HepG2 (cell line): ENCODE measurements around the gene CXXC5. TPM values are rescaled to one million over a fixed set of nuclear protein-coding genes. Genes with fewer than 3 reads are reported as not detected.

Experiments
- CENPBD1 ChIP-seq: sonication (generic); formaldehyde crosslinking; IDR thresholded peaks from 2 replicates; pipeline ENCODE4 v1.8.0; 2022; ENCODE audit warnings: missing genetic modification reagents, low read depth, mild to moderate bottlenecking, borderline replicate concordance
- DR1 ChIP-seq: sonication (generic); formaldehyde crosslinking; IDR thresholded peaks from 2 replicates; pipeline ENCODE4 v1.8.0; 2021; ENCODE audit warnings: mild to moderate bottlenecking, missing genetic modification reagents, inconsistent platforms
- E2F5 ChIP-seq: sonication (generic); formaldehyde crosslinking; conservative IDR thresholded peaks from 2 replicates; pipeline ENCODE4 v1.4.0; 2020; ENCODE audit warnings: missing genetic modification reagents
- JUN ChIP-seq: sonication (generic); formaldehyde crosslinking; IDR thresholded peaks from 2 replicates; pipeline ENCODE4 v1.4.0; 2020; ENCODE audit warnings: mild to moderate bottlenecking, missing genetic modification reagents
- MAF1 ChIP-seq: sonication (generic); formaldehyde crosslinking; IDR thresholded peaks from 2 replicates; pipeline ENCODE4 v1.5.0; 2020; ENCODE audit warnings: missing genetic modification reagents, borderline replicate concordance
- SAFB2 ChIP-seq: sonication (generic); formaldehyde crosslinking; IDR thresholded peaks from 2 replicates; pipeline ENCODE4 v1.5.1; 2020; ENCODE audit warnings: missing genetic modification reagents, low read depth, mild to moderate bottlenecking, borderline replicate concordance
- SALL2 ChIP-seq: sonication (generic); formaldehyde crosslinking; IDR thresholded peaks from 2 replicates; pipeline ENCODE4 v1.8.1; 2023; ENCODE audit warnings: mild to moderate bottlenecking, missing genetic modification reagents, inconsistent platforms
- SAP130 ChIP-seq: IDR thresholded peaks from 2 replicates; pipeline ENCODE4 v1.6.1; 2016; ENCODE audit warnings: low read depth
- SYNCRIP ChIP-seq: fragments of 200-400 bp; formaldehyde crosslinking; IDR thresholded peaks from 2 replicates; pipeline ENCODE4 v1.6.1; 2018; ENCODE audit warnings: mild to moderate bottlenecking, low read depth, low read length; ENCODE audit not compliant: insufficient read depth
- TCF7 ChIP-seq: sonication (generic); IDR thresholded peaks from 2 replicates; pipeline ENCODE4 v1.6.1; 2016; ENCODE audit warnings: antibody characterized with exemption, low read depth
- TSC22D2 ChIP-seq: sonication (generic); formaldehyde crosslinking; IDR thresholded peaks from 2 replicates; pipeline ENCODE4 v1.5.1; 2020; ENCODE audit warnings: missing genetic modification reagents, mild to moderate bottlenecking, borderline replicate concordance
- UBTF ChIP-seq: sonication (generic); formaldehyde crosslinking; IDR thresholded peaks from 2 replicates; pipeline ENCODE4 v1.4.0; 2020; ENCODE audit warnings: mild to moderate bottlenecking, missing genetic modification reagents
- ZNF30 ChIP-seq: sonication (generic); formaldehyde crosslinking; IDR thresholded peaks from 2 replicates; pipeline ENCODE4 v1.5.0; 2020; ENCODE audit warnings: mild to moderate bottlenecking, missing genetic modification reagents
- ZNF431 ChIP-seq: sonication (generic); formaldehyde crosslinking; IDR thresholded peaks from 2 replicates; pipeline ENCODE4 v1.9.0; 2022; ENCODE audit warnings: missing genetic modification reagents, low read depth, mild to moderate bottlenecking, borderline replicate concordance
- ZNF468 ChIP-seq: sonication (generic); formaldehyde crosslinking; IDR thresholded peaks from 2 replicates; pipeline ENCODE4 v1.8.0; 2022; ENCODE audit warnings: mild to moderate bottlenecking, moderate library complexity, missing genetic modification reagents
- ZNF609 ChIP-seq: sonication (generic); formaldehyde crosslinking; IDR thresholded peaks from 2 replicates; pipeline ENCODE4 v1.4.0; 2020; ENCODE audit warnings: mild to moderate bottlenecking, missing genetic modification reagents, borderline replicate concordance
- ZNF652 ChIP-seq: IDR thresholded peaks from 2 replicates; pipeline ENCODE4 v1.6.1; 2016; ENCODE audit warnings: low read depth, borderline replicate concordance
- ZNF672 ChIP-seq: sonication (generic); formaldehyde crosslinking; IDR thresholded peaks from 2 replicates; pipeline ENCODE4 v1.8.1; 2022; ENCODE audit warnings: missing genetic modification reagents
- ZNF775 ChIP-seq: sonication (generic); formaldehyde crosslinking; IDR thresholded peaks from 2 replicates; pipeline ENCODE4 v1.4.0; 2020; ENCODE audit warnings: missing genetic modification reagents, mild to moderate bottlenecking, moderate library complexity, borderline replicate concordance
- ZSCAN31 ChIP-seq: sonication (generic); formaldehyde crosslinking; IDR thresholded peaks from 2 replicates; pipeline ENCODE4 v1.5.0; 2020; ENCODE audit warnings: low read depth, mild to moderate bottlenecking, missing genetic modification reagents
- polyA plus RNA-seq, 8 experiments: library from polyadenylated mRNA; depleted of rRNA in 3 of 8; stranded (reverse) in 7 of 8; unstranded in 1 of 8; fragments of >200 nt; fragmentation: Illumina TruSeq in 4 of 8; extraction: Trizol in 4 of 8; gene quantifications; 2 replicates each; pipeline versions ENCODE4 v1.2.1 to v1.2.3, GENCODE V29; 2011 to 2016; ENCODE audit warnings: low read depth in 4 of 8, missing spikeins in 1 of 8, mixed read lengths in 1 of 8; ENCODE audit not compliant: insufficient read depth in 1 of 8
- total RNA-seq, 5 experiments: library from RNA; depleted of rRNA; stranded (reverse); fragments of >200 nt; fragmentation: Illumina TruSeq; extraction: Trizol; gene quantifications; 2 replicates each; pipeline ENCODE4 v1.2.3, GENCODE V29; 2016; ENCODE audit warnings: low read depth in 1 of 5

The CXXC5 gene
- total and polyA plus RNA-seq, 2 of the 13 experiments (the other 11 are each of a cell fraction or from before 2014, with no cell fraction given) = 32.3 to 33.0 TPM

- TF ChIP-seq ZNF609 = peak; percentile 65
- TF ChIP-seq ZNF672 = no peak
- no peak for TF ChIP-seq E2F5
- no peak for TF ChIP-seq MAF1 (CRISPR knock-in tag)
- no peak for TF ChIP-seq ZNF431 (CRISPR knock-in tag)
- TF ChIP-seq SALL2 (CRISPR knock-in tag) = peak; percentile 35; the same call in 1 of the 2 replicates
- TF ChIP-seq ZNF468 (CRISPR knock-in tag) = no peak
- no peak for TF ChIP-seq ZSCAN31
- TF ChIP-seq ZNF30 = no peak
- no peak for TF ChIP-seq CENPBD1 (CRISPR knock-in tag)
- TF ChIP-seq SAFB2 (CRISPR knock-in tag) = no peak
- TF ChIP-seq ZNF652 (CRISPR knock-in tag) = no peak
- no peak for TF ChIP-seq JUN (CRISPR knock-in tag)
- no peak for TF ChIP-seq DR1 (CRISPR knock-in tag)
- no peak for TF ChIP-seq ZNF775 (CRISPR knock-in tag)
- no peak for TF ChIP-seq TSC22D2 (CRISPR knock-in tag)
- TF ChIP-seq SYNCRIP = no peak
- peak; percentile 63 for TF ChIP-seq UBTF (CRISPR knock-in tag)
- no peak for TF ChIP-seq TCF7
- TF ChIP-seq SAP130 (CRISPR knock-in tag) = peak; percentile 83
Observed at GRCh38 chr5:139669662-139670368, 21.7 kb downstream of the CXXC5 start (continued).
